GM12864 (cell line): ENCODE measurements around the gene P2RX3.

Experiments used
- DNase-seq: peaks from one replicate; pipeline ENCODE4 v3.0.0-alpha.2; 2011; ENCODE audit warnings: low read depth
- H3K4me3 ChIP-seq: 2 replicates; pipeline ENCODE4 v1.5.1; 2011; ENCODE audit warnings: mild to moderate bottlenecking, low read depth, low read length, control low read depth
- TF ChIP-seq, protein P1 (sequence below): IDR thresholded peaks from 2 replicates; pipeline ENCODE4 v1.5.1; 2011; ENCODE audit warnings: low read depth, mild to moderate bottlenecking, moderate library complexity, low read length, control low read depth, inconsistent platforms; ENCODE audit errors: missing control alignments

The P2RX3 gene

DNA sequence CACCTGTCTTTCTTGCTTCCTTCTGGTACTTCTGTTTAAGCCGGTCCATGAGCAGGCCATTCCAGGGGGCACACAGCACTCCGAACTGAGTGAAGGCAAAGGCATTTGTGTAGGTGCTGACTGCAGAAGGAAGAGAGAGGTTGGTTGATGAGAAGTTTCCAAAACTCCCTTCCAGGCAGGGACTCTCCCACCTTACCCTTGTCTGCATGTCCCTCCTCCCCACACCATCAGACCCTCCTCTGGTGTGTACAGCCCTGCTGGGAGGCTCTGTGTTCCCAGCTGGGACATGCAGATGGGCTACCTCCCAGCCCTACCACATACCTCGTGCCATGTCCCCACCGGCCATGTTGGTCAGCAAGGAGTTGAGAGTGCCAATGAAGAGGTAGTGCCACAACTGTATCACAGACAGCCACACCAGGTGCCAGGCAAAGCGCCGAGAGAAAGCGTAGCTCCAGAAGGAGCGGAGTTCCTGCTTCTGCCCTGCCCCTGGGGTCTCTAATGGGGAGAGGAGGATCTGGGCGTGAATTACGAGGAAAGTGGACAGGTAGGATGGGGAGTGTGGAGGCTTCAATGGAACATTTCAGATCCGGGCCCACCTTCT lies 76.6 kb downstream of the P2RX3 start:
- no peak overlapping the region for H3K4me3 ChIP-seq
- no peak for DNase-seq
- TF ChIP-seq, protein P1, sequence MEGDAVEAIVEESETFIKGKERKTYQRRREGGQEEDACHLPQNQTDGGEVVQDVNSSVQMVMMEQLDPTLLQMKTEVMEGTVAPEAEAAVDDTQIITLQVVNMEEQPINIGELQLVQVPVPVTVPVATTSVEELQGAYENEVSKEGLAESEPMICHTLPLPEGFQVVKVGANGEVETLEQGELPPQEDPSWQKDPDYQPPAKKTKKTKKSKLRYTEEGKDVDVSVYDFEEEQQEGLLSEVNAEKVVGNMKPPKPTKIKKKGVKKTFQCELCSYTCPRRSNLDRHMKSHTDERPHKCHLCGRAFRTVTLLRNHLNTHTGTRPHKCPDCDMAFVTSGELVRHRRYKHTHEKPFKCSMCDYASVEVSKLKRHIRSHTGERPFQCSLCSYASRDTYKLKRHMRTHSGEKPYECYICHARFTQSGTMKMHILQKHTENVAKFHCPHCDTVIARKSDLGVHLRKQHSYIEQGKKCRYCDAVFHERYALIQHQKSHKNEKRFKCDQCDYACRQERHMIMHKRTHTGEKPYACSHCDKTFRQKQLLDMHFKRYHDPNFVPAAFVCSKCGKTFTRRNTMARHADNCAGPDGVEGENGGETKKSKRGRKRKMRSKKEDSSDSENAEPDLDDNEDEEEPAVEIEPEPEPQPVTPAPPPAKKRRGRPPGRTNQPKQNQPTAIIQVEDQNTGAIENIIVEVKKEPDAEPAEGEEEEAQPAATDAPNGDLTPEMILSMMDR, result no peak

DNA sequence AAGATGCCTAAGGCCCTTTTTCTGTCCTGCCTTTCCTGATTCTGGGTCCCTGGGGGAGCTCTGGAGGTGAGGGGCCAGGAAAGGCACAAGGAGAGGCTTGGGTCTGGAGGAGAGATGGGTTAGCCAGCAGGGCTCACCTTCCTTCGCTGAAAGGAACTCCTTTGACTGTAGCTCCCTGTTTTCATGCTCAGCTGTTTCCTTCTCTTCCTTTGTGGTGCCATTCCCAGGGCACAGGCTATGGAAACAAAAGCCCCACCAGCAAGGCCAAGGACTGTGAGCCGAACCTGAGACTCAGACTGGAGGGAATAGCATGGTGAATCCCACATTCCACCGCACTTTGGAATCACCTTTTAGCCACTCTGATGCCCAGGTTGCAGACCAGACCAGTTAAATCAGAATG lies 78.3 kb downstream of the P2RX3 start:
- TF ChIP-seq, protein P1, result no peak
- DNase-seq, result no peak
- no peak overlapping the region for H3K4me3 ChIP-seq

DNA sequence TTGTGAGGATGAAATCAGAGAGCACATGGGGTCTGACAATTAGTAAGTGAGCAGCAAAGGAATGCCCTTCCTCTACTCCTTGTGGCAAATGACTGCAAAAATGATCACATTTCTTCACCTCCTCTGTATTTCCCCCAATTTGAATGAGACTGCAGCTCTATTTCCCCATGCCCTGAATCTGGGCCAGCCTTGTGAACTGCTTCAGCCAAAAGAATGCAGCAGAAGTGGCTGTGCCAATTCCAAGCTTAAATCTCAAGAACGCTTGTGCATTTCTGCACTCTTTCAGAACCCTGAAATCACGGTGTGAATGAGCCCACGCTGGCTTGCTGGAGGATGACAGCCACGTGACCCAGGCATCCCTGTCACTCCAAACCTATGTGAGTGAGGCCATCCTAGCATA lies 78.9 kb downstream of the P2RX3 start:
- TF ChIP-seq, protein P1, result no peak
- DNase-seq, result no peak

DNA sequence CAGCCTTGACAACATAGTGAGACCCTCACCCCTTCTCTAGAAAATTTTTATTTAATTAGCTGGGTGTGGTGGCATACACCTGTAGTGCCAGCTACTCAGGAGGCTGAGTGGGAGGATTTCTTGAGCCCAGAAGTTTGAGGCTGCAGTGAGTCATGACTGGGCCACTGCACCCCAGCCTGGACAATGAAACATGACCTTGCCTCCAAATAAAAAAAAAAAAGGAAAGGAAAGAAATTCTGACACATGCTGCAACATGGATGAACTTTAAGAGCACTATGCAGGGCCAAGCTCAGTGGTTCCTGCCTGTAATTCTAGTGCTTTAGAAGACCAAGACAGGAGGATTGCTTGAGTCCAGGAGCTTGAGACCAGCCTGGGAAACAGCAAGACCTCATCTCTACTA lies 80.0 kb downstream of the P2RX3 start:
- DNase-seq, result no peak
- H3K4me3 ChIP-seq, result no peak overlapping the region
- TF ChIP-seq, protein P1, result no peak

More for the DNA sequence above, 78.9 kb downstream of the P2RX3 start:
- H3K4me3 ChIP-seq, result no peak overlapping the region

DNA sequence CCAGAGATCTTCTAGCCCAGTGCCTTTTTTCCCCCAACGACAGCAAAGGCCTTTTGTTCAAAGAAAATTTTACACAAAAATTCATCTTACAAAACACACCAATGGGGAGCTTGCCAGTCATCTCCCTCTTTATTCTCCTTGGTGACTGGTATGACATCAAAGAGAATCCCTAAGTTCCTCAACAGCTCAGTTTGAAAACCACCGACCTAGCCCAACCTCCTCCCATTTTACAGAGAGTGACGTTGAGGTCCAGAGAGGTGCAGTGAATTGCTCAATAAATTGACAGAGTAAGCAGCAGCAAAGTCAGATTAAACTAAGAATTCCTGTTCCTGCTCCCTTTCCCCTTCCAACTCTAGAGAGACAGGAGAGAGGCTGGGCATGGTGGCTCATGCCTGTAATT lies 81.0 kb downstream of the P2RX3 start:
- no peak for DNase-seq
- TF ChIP-seq, protein P1, result no peak
- H3K4me3 ChIP-seq, result no peak overlapping the region

DNA sequence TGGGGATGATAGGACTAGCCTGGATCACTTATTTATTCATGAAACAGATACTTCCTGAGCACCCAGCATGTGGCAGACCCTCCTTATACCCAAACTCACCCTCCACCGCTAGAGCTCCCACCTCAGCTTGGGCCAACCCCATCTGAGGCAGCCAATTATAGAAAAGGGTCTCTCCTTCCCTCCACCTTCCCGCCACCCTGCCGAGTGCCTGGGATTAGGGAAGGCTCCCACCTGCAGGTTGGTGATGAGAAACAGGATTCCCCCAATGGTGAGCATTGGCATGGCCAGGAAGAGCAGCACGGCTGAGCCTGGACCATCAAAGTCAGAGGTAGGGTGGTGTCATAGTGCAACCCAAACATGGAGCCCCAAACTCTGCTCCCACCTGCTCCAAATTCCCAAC lies 82.9 kb downstream of the P2RX3 start:
- H3K4me3 ChIP-seq, result no peak overlapping the region
- no peak for DNase-seq
- TF ChIP-seq, protein P1, result no peak

DNA sequence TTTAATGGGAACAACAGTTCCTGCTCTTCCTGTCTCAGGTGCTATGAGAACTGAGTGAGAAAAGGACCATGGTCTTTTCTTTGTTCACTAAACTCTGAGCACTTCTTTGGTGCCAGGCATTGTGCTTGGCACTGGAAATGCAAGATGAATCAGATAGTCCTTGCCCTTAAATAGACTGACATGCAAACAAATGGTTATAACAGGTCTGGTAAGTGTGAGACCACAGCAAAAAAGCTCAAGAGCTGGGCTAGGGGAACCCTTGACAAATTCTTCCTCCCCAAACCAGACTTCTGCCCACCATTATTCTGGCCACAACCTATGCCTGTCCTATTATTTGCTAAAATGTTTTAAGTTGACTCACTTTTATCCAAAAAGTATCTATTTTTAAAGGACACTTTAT lies 83.7 kb downstream of the P2RX3 start:
- H3K4me3 ChIP-seq, result no peak overlapping the region
- TF ChIP-seq, protein P1, result no peak
- DNase-seq, result no peak
